Measurements from ENCODE around the gene YKT6. TPM values are rescaled to one million over a fixed set of nuclear protein-coding genes. Genes with fewer than 3 reads are reported as not detected.

Gene YKT6
- total RNA-seq, 1 experiment from 2014 or later: 71.2 TPM

DNA sequence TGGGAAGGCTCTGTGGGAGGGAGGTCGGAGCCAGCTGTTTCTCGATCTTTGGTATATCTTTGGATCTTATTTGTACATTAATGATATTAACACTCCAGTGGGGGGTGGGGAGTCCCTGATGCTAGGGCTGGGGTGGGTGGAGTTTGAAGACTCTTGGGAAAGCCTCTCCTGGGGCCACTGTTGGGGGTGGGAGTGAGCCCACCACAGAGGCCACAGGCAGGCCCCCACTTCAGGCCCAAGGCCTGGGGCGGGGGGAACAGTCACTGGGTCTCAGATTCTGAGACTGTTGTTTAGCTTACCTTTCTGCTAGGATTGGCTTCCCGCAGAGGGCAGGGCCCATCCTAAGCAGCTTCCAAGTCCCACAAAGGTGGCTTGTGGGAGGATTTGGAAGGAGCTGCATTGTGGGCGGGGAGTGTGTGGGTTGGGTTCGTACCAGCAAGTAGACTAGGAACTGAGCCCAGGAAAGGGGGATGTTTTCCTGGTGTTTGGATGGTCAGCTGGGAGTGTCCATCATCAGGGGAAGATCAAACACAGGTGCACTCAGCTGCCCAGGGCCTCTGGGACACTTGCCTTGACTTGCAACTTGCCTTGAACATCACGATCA lies 11.9 kb downstream of the YKT6 start:
- in situ Hi-C loops (cut with HindIII; ENCODE audit: low pct_unique_long_range_greater_than_20kb, low sequenced_read_pairs): no loop called here

DNA sequence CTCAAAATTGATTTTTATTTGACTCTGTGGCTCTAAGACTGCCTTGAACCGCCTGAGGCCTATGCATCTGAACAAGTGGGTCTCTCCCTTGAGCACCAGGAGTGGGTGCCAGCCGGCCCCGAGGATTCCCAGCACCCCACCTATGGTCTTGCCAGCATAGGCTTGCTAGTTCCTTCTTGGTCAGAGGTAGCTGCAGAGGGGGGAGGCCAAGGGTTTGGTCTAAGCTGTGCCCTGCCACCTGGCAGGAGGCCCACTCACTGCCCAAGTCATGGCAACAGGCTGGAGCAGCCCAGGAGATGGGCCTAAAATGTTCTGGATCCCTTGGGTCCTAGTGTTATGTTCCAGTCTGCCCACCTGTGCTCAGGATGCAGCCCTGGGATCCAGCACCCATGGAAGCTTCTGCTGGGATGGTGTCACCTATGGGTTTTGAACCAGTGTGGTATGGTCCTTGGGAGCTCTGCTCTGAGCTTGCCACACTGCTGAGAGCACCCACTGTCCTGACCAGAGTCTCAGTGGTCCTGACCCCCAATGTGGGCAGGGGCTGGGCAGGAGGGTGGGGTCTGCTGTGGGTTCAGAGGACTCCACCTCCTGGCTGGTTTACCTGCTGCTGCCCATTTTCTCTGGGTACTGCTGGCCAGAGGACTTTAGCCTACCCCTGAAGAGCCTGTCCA lies 12.6 kb downstream of the YKT6 start:
- in situ Hi-C loops (cut with HindIII; ENCODE audit: low pct_unique_long_range_greater_than_20kb, low sequenced_read_pairs): no loop called here
- no peak for DNase-seq (ENCODE audit: low read depth)

More for the DNA sequence above, 11.9 kb downstream of the YKT6 start:
- DNase-seq (ENCODE audit: low read depth): no peak

DNA sequence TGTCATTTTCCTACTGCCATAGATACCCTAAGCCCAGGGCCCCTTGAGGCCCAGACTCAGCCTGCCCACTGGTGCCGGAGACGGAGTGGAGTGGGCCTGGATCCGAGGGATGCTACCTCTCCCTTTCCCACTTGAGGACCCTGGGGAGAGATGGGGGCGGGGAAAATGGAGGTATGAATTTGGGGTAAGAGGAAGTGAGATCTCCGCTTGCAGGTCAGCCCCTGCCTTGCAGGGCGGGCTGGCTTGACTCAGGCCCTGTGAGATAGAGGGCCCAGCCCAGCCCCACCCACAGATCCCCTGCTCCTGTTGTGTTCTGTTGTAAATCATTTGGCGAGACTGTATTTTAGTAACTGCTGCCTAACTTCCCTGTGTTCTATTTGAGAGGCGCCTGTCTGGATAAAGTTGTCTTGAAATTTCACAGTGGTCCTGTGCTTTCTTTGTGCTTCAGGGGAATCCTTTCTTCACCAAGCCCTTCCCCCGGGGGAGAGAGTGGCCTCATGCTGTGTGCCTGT lies 13.2 kb downstream of the YKT6 start:
- in situ Hi-C loops (cut with HindIII; ENCODE audit: low pct_unique_long_range_greater_than_20kb, low sequenced_read_pairs): no loop called here
- no peak for DNase-seq (ENCODE audit: low read depth)

DNA sequence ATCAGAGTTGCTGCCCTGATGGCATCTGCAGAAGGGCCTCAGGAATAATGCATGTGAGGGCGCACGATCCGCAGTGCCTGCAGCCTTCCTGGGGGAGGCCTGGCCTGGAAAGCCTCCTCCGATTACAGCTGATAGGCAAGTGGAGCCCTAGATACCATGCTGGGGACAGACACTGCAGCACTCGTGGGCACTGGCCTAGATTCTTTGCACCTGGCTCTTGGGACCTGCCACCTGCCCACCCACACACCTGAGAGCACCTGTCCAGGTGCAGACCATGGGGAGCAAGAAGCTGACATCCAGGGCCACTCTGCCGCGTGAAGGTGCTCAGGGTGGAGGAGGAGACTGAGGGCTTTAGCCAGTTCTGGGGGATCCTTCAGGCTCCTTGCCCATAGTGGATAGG lies 14.8 kb downstream of the YKT6 start:
- in situ Hi-C loops (cut with HindIII; ENCODE audit: low pct_unique_long_range_greater_than_20kb, low sequenced_read_pairs): no loop called here
- DNase-seq (ENCODE audit: low read depth): no peak

DNA sequence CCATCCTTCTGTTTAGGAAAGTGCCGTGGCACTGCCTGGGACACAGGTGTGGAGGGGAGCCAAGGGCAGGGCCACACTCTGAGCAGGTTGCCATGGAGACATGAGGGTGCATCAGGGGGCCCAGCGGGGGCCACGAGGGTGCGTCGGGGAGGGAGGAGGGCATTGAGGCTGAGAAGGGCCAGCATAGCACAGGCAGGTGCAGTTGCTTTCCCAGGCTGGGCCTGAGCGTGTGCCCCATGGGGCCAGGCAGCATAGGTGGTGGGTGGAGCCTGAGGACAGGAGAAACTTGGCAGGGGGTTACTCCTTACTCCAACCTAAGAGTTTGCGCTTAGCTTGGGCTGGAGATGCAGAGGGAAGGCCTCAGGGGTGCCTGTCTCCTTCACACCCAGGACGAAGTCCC lies 15.2 kb downstream of the YKT6 start:
- no peak for DNase-seq (ENCODE audit: low read depth)
- in situ Hi-C loops (cut with HindIII; ENCODE audit: low pct_unique_long_range_greater_than_20kb, low sequenced_read_pairs): no loop called here

DNA sequence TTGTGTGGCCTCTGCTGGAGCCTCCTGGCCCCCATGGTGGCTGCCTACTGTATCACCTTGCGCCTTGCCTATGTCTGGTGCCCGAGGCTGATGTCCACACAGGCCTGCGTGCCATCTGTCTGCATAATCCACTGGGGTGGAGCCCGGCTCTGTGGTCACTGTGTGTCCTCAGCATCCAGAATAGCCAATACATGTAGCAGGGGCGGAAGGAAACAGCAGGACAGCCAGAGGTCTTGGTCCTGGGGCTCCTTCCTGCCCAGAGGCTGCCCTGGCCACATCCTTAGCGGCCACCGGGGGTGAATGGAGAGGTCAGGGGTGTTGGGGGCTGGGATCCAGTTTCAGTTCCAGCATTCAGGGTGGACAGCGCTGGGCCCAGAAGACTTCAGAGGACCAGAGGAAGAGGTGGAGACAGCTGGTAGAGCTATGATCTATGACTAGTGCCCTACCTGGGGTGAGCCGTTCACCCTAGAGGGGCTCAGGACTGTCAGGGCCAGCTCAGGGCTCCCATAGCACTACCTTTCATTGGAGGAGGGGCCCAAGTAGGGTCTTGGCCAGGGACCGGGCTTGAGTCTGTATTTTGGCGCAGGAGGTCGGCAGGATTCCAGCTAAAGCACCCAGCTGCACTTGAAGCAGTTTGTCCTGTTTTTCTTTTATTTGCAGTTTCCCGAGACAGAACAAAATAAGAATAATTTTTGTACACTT lies 15.9 kb downstream of the YKT6 start:
- in situ Hi-C loops (cut with HindIII; ENCODE audit: low pct_unique_long_range_greater_than_20kb, low sequenced_read_pairs): no loop called here
- DNase-seq (ENCODE audit: low read depth): no peak

DNA sequence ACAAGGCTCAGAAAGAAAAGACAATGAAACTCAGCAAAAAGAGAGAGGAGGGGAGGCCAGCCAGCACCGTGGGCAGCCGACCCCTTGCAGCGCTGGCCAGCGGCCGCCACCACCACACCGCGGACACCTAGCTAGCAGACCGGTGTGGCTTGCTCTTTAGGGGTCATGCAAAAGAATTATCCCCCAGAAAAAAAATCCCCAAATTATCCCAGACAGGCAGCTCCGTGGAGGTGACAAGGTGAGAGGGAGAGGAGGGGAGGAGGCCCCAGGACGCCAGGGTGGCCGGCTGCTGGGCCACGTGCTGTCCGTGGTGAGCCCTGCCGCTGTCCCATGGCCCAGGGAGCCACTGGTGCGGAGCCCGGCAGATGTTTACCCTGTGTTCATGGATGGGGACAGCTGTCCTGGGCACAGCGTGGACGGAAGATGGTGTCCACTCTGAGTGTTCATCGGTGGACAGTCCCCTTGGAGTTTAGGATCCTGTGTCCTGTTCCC lies 16.5 kb downstream of the YKT6 start:
- no peak for DNase-seq (ENCODE audit: low read depth)
- in situ Hi-C loops (cut with HindIII; ENCODE audit: low pct_unique_long_range_greater_than_20kb, low sequenced_read_pairs): no loop called here

DNA sequence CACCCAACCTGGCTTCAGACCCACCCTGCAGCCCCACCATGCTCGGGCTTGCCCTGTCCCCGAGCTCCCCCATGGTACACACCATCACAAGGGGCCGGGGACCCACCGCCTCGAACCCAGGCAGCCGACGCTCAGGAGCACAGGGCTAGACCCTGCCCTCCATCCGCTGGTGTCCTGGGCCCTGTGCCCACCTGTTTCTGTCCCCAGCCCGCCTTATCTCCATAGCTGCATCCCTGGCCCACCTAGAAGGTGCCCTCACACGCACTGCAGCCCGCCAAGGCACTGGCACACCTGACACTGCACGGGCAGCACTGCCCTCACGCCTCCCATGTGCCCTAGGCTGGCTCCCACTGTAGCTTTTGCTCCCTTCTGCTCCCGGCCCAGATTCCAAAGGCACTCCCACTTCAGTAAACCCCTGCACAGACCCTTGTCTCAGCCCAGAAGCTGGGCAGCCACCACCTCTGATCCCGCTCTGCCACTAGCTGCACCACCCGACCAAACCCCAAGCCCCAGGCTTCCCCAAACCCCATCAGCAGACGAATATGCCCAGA lies 17.1 kb downstream of the YKT6 start:
- DNase-seq (ENCODE audit: low read depth): no peak
- in situ Hi-C loops (cut with HindIII; ENCODE audit: low pct_unique_long_range_greater_than_20kb, low sequenced_read_pairs): no loop called here

DNA sequence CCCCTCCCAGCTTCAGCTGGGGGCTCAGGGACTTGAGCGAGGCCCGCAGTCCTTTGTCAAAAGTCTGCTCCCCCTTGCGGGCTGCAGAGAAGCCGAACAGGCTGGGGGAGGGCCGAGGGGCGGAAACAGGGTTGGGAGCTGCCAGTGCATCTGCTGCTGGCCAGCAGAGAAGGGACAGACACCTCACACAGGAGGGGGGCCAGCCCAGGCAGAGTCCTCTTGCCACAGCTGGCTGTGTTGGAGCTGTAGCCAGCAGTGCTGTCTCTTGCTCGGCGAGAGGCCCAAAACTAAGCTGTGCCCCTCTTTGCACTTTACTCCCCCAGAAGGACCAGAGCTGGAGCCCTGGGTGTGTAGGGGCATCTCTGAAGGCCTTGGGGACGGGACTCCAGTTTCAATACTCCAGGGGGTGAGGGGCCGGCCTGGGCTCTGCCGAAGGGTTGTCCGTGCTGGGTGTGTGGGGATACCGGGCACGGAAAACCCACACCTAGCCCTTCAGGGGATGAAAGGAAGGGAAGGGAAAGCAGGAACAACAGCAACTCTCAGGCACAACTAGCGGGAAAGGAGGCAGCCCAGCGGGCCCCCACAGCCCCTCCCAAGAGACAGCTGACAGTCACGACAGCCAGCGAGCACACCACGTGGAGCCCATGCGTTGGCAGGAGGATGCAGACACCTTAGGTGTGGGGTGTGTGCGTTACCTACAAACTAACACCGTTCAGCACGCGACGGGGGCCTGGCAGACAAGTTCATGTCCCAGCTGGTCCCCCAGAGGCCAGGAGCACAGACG lies 17.8 kb downstream of the YKT6 start:
- no peak for DNase-seq (ENCODE audit: low read depth)
- in situ Hi-C loops (cut with HindIII; ENCODE audit: low pct_unique_long_range_greater_than_20kb, low sequenced_read_pairs): no loop called here

DNA sequence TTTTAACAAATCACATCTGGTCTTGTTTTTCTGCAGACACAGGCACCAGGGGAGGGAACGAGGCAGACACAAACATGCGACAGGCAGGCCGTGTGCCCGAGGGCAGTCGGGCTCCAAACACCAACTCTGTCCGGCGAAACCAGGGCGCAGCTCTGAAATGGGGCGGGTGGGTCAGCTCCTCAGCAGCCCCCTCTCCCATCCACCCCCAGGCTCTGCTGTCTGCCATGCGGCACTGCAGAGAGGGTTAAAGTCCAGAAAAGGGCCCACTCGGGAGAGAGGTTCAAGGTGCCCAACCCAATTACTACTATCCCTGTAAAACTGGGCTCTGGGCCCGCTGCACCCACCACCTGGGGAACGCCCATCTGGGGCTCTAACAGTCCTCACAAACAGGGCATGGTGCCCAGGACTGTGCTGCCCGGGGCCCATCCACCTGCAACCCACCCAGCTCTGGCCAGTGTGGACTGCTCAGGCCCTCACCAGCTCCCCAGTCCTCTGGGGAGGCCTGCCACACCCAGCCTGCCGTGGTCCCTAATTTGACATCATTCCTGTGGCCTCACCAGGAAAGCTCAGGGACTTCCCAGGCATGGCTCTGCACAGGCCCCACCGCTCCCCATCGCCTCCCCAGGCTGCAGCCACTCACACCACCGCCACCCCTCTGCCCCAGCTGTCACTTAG lies 18.7 kb downstream of the YKT6 start:
- DNase-seq (ENCODE audit: low read depth): no peak
- in situ Hi-C loops (cut with HindIII; ENCODE audit: low pct_unique_long_range_greater_than_20kb, low sequenced_read_pairs): no loop called here

DNA sequence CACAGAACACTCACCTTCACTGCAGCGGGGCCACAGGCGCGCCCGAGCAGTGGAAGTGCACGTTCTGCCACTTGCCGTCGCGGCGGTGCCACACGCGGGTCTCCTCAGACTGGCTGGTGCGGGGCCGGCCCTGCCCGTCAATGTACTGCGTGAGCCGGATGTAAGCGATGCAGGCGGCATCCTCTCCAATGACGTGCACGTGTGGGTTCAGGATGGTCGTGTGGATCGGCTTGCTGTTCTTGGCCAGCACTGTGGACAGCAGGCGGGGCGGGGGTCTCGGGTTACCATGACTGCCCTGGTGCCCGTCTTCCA lies 19.2 kb downstream of the YKT6 start:
- no peak for DNase-seq (ENCODE audit: low read depth)
- in situ Hi-C loops (cut with HindIII; ENCODE audit: low pct_unique_long_range_greater_than_20kb, low sequenced_read_pairs): no loop called here

DNA sequence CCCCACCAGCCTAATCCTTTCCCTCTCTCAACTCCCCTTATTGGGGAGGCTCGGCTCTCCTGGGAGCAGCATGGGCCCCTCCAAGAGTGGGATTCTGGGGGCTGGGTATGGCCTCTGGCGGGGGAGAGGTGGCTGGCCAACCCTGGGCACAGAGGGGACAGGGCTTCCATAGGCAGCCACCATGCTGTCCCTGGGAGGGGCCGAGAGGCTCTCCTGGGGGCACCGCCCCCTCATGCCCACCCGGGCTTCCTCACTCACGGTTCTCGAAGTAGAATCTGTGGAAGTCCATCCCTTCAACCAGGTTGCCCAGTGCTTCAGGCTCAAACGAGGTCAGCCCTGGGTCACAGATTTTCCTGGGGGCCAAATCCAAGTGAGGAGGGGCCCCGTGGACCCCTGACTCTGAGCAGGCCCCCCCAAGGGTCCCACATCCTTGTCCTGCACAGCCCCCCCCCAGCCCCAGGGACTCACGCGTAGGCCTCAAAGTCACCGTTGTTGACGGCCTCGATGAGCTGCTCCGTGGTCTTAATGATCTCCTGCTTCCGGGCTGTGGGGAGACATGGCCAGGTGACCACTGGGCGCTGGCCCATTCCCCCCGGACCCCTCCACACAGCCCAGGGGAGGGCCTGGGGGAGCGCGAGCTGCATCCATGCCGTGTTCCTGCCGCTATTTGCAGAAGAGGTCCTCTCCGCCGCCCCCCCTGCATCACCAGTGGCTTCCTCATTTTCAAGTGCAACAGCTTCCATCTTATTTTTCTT lies 19.8 kb downstream of the YKT6 start:
- in situ Hi-C loops (cut with HindIII; ENCODE audit: low pct_unique_long_range_greater_than_20kb, low sequenced_read_pairs): no loop called here
- no peak for DNase-seq (ENCODE audit: low read depth)

DNA sequence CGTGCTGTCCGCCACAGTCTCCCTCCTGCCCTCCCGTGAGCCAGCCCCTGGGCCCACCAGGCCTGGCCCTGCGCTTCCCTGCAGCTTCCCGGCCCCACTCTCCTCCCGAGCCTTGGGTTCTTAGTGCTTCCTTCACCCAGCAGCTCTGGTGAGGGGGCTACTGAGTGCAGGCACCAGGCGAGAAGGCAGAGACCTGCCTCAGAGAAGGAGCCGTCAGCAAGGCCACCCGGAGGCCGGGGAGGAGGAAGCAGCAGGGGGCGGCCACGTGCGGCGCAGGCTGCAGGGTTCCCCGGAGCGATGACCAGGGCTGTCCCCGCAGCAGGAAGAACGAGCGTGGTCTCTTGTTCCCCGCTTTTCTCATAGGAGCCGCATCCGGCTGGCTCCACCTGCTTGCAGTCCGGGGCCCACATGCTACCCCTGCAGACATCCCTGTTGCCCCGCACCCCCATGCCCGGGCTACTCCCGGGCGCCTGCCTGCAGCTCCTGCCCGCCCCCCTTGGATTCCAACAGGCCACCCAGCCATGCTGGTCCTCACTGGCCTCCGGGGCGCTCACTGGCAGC lies 20.5 kb downstream of the YKT6 start:
- DNase-seq (ENCODE audit: low read depth): no peak
- in situ Hi-C loops (cut with HindIII; ENCODE audit: low pct_unique_long_range_greater_than_20kb, low sequenced_read_pairs): no loop called here

DNA sequence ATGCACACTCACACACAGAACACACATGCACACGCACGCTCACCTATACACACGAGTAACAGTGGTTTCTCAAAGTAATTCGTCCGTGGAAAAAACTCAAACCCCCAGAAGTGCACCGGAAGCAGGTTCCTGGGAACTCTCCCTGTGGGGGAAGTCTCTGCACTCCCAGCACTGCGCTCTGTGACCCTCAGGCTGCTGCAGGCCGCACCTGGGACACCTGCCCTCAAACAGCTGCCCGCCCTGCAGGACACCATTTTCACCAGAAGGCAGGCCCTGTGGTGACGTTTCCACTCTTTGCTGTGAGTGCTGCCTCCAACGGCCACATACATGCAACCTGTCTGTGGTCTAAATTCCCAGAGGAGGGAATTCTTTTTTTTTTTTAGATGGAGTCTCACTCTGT lies 21.3 kb downstream of the YKT6 start:
- in situ Hi-C loops (cut with HindIII; ENCODE audit: low pct_unique_long_range_greater_than_20kb, low sequenced_read_pairs): no loop called here
- no peak for DNase-seq (ENCODE audit: low read depth)

DNA sequence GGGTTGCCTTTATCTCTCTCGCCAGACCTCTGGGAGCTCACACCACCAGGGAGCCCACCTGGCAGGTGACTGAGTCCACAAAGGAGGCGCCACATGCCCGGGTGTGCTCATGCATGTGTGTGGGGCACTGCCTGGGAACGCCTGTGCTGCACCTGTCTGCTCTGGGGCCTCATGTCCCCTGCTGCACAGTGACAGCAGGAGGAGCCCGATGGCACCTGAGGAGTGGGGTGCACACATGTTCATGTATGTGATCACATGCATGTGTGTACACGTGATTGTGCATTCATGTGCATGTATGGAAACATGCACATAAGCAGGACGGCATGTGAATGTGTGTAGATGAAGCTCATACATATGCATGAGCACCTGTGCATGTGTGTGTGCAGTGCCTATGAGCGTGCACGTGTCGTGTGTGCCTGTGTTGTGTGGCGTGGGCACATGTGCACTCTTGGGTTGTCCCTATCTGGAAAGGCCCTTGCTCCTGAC lies 22.0 kb downstream of the YKT6 start:
- DNase-seq (ENCODE audit: low read depth): no peak
- in situ Hi-C loops (cut with HindIII; ENCODE audit: low pct_unique_long_range_greater_than_20kb, low sequenced_read_pairs): no loop called here

DNA sequence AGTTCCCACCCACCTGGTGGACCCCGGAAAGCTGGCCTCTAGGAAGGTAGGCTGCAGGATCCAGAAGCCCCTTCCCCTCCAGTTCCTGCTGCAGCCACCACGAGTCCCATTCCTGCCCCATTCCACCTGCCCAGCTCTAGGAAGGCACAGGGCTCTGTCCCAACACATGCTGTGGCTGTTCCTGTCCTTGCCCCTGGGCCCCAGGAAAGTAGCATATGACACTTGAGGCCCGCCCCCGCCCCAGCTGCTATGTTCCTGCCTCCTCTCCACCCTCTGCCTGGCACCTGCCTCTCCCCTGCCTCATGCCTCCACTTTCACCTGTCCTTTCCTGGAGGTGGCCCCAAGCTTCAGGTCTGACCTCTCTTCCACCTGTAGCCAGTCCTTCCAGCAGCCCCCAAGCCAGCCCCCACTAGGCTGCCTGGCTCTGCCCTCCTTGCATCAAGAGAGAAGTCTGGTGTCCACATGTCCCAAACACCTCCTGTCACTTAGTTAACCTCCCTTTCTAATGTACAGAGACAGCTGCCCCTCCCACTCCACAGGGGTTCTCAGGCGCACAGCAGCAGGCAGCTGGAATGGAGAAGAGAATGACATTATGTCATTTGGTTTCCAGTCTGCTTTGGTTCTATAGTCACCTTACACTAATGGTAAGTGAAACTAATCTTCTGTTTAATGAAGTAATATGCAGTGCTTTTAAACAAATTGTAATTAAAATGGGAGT lies 22.7 kb downstream of the YKT6 start:
- no peak for DNase-seq (ENCODE audit: low read depth)
- in situ Hi-C loops (cut with HindIII; ENCODE audit: low pct_unique_long_range_greater_than_20kb, low sequenced_read_pairs): no loop called here

Data from Caki2 (cell line).